ENCODE data around the gene CEACAM4.

The CEACAM4 gene

GRCh38 chr19:41617941-41618730 is 8.7 kb downstream of the CEACAM4 start:
- no peak for DNase-seq (ENCODE audit: low spot score)

GRCh38 chr19:41616792-41617621 is 9.9 kb downstream of the CEACAM4 start:
- peak; percentile 59 for DNase-seq (ENCODE audit: low spot score)

GRCh38 chr19:41615207-41615606 is 11.7 kb downstream of the CEACAM4 start:
- DNase-seq (ENCODE audit: low spot score): no peak

GRCh38 chr19:41612483-41612882 is 14.4 kb downstream of the CEACAM4 start:
- DNase-seq (ENCODE audit: low spot score): no peak

GRCh38 chr19:41610789-41611188 is 16.1 kb downstream of the CEACAM4 start:
- DNase-seq (ENCODE audit: low spot score): no peak

GRCh38 chr19:41607668-41608067 is 19.2 kb downstream of the CEACAM4 start:
- no peak for DNase-seq (ENCODE audit: low spot score)

- DNase-seq (ENCODE audit: low spot score): no peak
Observed at GRCh38 chr19:41606215-41606837, 20.5 kb downstream of the CEACAM4 start.

GRCh38 chr19:41604831-41605230 is 22.0 kb downstream of the CEACAM4 start:
- DNase-seq (ENCODE audit: low spot score): no peak

GRCh38 chr19:41601771-41602170 is 25.1 kb downstream of the CEACAM4 start:
- DNase-seq (ENCODE audit: low spot score): no peak

- DNase-seq (ENCODE audit: low spot score): no peak
Observed at GRCh38 chr19:41599175-41599966, 27.5 kb downstream of the CEACAM4 start.

- peak; percentile 86 for DNase-seq (ENCODE audit: low spot score)
Observed at GRCh38 chr19:41597600-41598041, 29.3 kb downstream of the CEACAM4 start.

- DNase-seq (ENCODE audit: low spot score): no peak
Observed at GRCh38 chr19:41595890-41596280, 31.0 kb downstream of the CEACAM4 start.

GRCh38 chr19:41595258-41595889 is 31.5 kb downstream of the CEACAM4 start:
- peak; percentile 60 for DNase-seq (ENCODE audit: low spot score)

GRCh38 chr19:41591951-41592562 is 34.8 kb downstream of the CEACAM4 start:
- DNase-seq (ENCODE audit: low spot score): no peak

- no peak for DNase-seq (ENCODE audit: low spot score)
Observed at GRCh38 chr19:41590936-41591335, 35.9 kb downstream of the CEACAM4 start.

- no peak for DNase-seq (ENCODE audit: low spot score)
Observed at GRCh38 chr19:41589371-41589770, 37.5 kb downstream of the CEACAM4 start.

GRCh38 chr19:41588497-41589209 is 38.2 kb downstream of the CEACAM4 start:
- peak; percentile 65 for DNase-seq (ENCODE audit: low spot score)

GRCh38 chr19:41587838-41588210 is 39.0 kb downstream of the CEACAM4 start:
- DNase-seq (ENCODE audit: low spot score): no peak

GRCh38 chr19:41587101-41587837 is 39.6 kb downstream of the CEACAM4 start:
- no peak for DNase-seq (ENCODE audit: low spot score)

GRCh38 chr19:41586064-41586463 is 40.8 kb downstream of the CEACAM4 start:
- DNase-seq (ENCODE audit: low spot score): no peak

All from iPS-NIHi11 (cell line).